Measurements from ENCODE around the gene RAD23A.

Gene RAD23A

DNA sequence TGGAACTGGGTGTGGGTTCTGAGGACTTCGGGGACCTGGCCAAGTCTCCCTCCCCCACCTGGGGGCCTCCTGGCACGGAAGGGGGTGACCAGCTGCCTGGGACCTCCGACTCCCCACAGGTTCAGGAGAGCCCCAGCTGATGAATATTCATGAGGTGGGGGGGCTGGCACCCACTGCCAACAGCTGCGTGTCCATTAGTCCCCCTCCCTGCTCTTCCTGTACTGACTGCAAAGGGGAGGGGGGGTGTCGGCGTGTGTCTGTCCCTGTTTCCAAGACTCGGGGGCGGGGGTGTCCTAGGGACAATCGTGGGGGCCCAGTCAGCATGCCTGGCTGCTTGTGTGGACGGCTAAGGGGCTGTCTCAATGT, 39.0 kb downstream of the RAD23A start:
- DNase-seq (ENCODE audit: low read depth): no peak

DNA sequence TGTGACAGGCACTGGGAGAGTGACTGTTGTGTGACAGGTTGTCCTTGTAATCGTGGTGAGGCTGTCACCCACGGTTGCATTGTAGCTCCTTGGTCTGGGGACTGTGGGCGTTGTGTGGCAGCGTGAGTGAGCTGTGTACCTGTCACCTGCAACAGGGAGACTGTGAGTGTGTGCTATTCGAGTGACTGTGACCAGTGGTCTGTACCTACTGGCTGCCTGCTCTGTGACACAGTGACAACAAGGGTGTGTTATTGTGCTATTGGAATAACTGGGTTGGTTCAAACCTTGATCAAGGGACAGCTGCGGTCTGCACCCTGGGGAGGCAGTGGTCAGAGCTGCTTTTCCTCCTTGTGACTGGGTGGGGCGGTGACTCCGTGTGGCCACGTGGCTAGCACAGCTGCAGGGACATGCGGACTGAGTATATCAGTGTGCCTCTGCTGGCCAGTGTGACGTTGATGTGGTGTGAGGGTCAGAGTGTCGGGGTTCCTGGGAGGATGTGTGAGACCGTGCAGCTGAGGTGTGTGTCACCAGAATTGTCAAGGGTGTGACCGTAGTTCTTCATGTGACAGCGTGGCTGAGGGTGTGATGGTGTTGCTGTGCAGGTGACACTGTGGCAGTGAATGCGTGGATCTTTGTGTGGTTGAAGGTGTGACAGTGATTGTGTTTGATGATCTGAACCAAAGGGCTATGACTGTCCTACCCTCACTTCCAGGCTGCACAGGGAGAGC, 39.6 kb downstream of the RAD23A start:
- no peak for DNase-seq (ENCODE audit: low read depth)

GRCh38 chr19:12986726-12987125, 41.1 kb downstream of the RAD23A start:
- no peak for DNase-seq (ENCODE audit: low read depth)

- DNase-seq (ENCODE audit: low read depth): no peak
These were observed 41.5 kb downstream of the RAD23A start for GRCh38 chr19:12987190-12987589.

- no peak for DNase-seq (ENCODE audit: low read depth)
These were observed 42.1 kb downstream of the RAD23A start for GRCh38 chr19:12987781-12988180.

- no peak for DNase-seq (ENCODE audit: low read depth)
These were observed 44.8 kb downstream of the RAD23A start for GRCh38 chr19:12990431-12990830.

GRCh38 chr19:12990853-12991252, 45.2 kb downstream of the RAD23A start:
- DNase-seq (ENCODE audit: low read depth): no peak

DNA sequence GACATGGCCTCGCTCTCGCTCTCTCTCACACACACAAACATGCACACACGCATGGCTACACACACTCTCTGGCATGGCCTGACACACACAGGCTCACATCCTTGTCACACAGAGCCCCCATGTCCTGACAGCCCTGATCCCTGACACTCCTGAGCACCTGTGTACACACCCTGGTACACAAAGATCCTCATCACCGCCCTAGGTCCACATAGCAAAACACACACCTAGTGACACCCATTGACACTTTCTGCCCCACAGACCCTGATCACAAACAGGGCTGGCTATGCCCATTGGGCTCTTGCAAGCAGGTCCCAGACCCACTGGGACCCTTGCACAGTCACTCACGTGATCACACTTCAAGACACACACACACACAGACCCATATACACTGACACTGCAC, 45.6 kb downstream of the RAD23A start:
- no peak for DNase-seq (ENCODE audit: low read depth)

DNA sequence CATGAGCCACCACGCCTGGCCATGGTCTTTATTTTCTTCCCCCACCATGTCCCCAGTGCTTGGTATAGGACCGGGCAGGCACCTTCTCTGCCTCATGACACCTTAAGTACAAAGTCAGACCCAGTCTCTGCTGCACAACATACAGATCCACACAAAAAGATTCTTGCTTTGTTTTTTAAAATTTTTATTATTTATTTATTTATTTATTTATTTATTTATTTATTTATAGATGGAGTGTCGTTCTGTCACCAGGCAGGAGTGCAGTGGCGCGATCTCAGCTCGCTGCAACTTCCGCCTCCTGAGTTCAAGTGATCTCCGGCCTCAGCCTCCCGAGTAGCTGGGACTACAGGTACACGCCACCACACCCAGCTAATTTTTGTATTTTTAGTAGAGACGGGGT, 47.1 kb downstream of the RAD23A start:
- DNase-seq (ENCODE audit: low read depth): no peak

- DNase-seq (ENCODE audit: low read depth): no peak
These were observed 47.9 kb downstream of the RAD23A start for GRCh38 chr19:12993562-12993961.

DNA sequence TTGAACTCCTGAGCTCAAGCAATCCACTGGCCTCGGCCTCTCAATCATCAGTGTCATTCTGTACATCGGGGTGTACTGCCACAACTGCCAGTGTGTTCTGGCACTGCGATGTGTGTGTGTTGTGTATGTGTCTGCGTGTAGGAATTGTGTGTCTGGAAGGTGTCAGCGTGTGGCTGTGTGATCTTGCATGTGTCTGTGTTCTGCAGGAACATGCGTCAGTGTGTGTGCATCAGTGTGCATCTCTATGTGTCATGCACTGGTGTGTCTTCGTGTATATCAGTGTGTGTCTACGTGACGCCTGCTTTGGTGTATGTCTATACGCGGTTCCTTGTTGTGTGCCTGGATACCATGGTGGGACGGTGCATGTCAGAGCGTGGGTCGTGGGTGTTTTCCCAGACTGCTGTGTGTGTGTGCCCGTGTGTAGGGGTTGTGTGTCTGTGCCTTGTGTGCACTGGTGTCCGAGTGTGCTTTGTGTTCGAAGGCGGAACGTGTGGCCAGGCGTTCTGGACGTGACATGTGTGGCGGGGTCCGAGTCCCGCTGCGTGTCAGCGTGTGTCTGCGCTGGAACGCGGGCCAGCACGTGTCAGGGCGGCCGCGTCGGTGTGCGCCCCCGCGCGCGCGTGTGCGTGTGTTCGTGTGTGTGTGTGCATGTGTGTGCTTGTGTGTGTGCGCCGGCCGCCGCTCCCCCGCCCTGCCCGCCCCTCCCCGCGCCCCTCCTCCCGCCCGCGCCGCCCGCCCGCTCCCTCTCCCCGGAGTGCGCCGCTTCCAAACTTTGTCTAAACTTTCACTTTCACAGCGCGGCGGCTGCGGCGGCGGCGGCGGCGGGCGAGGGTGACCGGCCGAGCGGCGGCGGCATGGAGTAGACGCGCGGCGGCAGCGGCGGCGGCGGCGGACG, 49.3 kb downstream of the RAD23A start, which contains the start of gene NFIX:
TSS of gene NFIX (plus strand) at position 775 of the 895 bp plus-strand sequence. CDS start 363 bp downstream, outside the sequence.
- peak; percentile 44 for DNase-seq (ENCODE audit: low read depth)

- no peak for DNase-seq (ENCODE audit: low read depth)
These were observed 50.1 kb downstream of the RAD23A start for GRCh38 chr19:12995596-12996405.

DNA sequence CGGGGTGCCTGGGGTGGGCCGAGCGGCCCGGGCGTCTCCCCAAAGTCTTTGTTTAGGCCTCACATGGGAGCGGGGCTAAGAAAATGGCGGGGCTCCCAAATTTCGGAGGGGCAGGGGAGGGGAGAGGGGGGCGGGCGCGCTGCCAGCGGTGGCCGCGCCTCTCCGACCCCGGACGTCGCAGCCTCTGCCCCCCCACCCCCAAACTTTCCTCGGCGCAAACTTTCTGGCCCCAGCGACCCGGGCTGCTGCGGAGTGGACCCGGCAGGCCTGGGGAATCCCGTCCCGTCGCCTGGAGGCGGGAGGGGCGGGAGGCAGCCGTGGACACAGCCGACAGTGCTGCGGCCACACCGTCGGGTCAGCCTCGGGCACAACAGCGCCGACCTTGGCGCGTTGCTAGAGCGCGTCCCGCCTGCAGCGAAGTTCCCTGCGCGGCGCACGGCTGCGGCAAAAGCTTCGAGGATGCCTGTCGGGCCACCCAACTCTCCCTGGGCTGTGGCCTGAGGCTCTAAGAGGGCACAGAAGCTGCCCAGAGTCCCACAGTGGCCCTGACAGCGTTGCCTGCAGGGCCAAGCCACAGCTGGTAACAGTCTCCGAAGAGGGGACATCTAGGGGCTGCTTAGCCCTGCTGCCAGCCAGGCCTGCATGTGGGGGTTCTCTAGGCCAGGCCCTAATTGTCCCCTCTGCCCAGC, 50.9 kb downstream of the RAD23A start:
- DNase-seq (ENCODE audit: low read depth): no peak

DNA sequence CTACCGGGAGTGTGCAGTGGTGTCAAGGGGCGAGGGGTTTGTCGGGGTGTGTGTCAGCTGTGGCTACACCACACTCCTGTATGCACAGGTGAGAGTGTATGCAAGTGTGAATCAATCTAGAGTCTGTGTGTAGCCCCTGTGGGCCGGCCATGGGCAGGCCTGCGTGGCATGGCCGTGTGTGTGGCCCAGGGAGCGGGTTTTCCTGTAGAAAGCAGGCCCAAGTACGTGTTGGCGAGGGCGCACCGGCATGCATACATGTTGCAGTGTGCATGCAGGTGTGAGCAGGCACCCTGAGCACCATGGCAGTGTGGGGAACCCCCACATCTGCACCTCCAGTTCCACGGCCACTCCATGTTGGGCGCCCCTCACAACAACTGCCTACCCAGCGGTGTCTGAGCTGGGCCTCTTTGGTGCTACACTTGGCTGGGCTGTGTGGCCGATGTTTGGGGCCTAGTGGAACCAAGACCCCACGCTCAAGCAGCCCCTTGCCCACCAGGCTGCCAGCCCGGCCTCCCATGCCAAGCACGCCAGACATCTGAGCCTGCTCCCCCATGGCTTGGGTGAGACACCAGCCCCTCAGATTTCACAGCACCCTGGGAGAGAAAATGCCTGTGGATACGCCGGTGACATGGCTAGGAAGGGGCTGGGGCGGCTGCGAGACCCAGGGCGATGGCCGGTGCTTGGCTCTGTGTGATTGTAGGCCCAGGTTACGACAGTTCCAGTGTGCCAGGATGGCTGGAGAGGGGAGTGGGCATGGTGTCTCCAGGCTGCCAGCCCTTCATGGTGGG, 51.7 kb downstream of the RAD23A start:
- DNase-seq (ENCODE audit: low read depth): no peak

GRCh38 chr19:12997967-12998940, 52.6 kb downstream of the RAD23A start:
- no peak for DNase-seq (ENCODE audit: low read depth)

GRCh38 chr19:13001166-13001501, 55.5 kb downstream of the RAD23A start:
- DNase-seq (ENCODE audit: low read depth): no peak

GRCh38 chr19:13001502-13002165, 56.0 kb downstream of the RAD23A start:
- no peak for DNase-seq (ENCODE audit: low read depth)

- no peak for DNase-seq (ENCODE audit: low read depth)
These were observed 56.7 kb downstream of the RAD23A start for GRCh38 chr19:13002166-13002898.

DNA sequence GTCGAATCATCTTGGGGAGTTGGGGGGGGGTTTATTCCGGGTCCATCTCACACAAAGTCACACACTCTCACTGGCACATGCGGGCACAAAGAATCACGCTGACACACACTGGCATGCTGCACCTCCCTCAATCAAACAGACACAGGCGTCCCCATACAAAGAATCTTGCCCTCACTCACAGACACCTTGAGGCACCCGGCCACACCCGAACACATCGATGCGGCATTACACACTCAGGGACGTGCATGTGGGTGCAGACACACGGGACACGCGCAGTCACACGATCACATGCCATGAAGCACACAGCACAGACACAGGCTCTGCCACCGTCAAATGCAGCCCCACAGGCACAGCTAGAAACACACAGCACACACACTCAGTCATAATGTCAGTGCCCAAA, 57.4 kb downstream of the RAD23A start:
- no peak for DNase-seq (ENCODE audit: low read depth)

All from activated T-cell treated with anti-CD3 and anti-CD28 coated beads for 48 hours (primary cell).